ENCODE data around the gene ASB14. TPM values are rescaled to one million over a fixed set of nuclear protein-coding genes. Genes with fewer than 3 reads are reported as not detected.

ASB14 gene
- polyA plus RNA-seq, 3 donors = not detected

- TF ChIP-seq CTCF (IDR thresholded peaks at IDR 0.05) = no peak
- Histone ChIP-seq H3K9ac (ENCODE audit: insufficient read depth, low read length, poor library complexity, severe bottlenecking) (no peak overlapping the region), H3K9me3 (replicated peaks in 1 of 2; ENCODE audit: control insufficient read depth in 1 of 2, insufficient read depth in 1 of 2, low read length in 2 of 2) (no peaks in the 10 kb centered on the region), H3K27ac (ENCODE audit: low read depth in 1 of 2, low read length in 2 of 2) (no peak overlapping the region), H4K20me1 (ENCODE audit: insufficient read depth, low read length) (no peaks in the 10 kb centered on the region), H3K27me3 (ENCODE audit: control insufficient read depth in 2 of 2, insufficient read depth in 2 of 2, low read length in 2 of 2) (no peaks in the 10 kb centered on the region), H2AFZ (ENCODE audit: insufficient read depth, low read depth, low read length, poor library complexity, severe bottlenecking) (no peak overlapping the region), H3K79me2 (ENCODE audit: insufficient read depth, low read length) (peaks cover 4% of the 10 kb centered on the region), H3K4me3 (replicated peaks in 1 of 3; ENCODE audit: low read depth in 2 of 3, low read length in 3 of 3) (no peak overlapping the region), H3K4me2 (replicated peaks; ENCODE audit: extremely low read depth, low read length, poor library complexity, severe bottlenecking) (no peak overlapping the region), H3K36me3 (replicated peaks in 1 of 2; ENCODE audit: control insufficient read depth in 1 of 2, insufficient read depth in 2 of 2, low read length in 2 of 2) (peaks cover 84 to 100% of the 10 kb centered on the region in 2 donors), H3K4me1 (ENCODE audit: control insufficient read depth in 1 of 2, insufficient read depth in 2 of 2, low read length in 2 of 2) (no peaks in the 10 kb centered on the region)
- Mint-ChIP-seq H3K9me3 (no peaks in the 10 kb centered on the region), H3K27ac (peak overlapping the region in 2 of 7 donors; percentile 3 to 6), H3K4me1 (no peaks in the 10 kb centered on the region), H3K36me3 (peaks cover 75 to 90% of the 10 kb centered on the region in 2 donors), H3K4me3 (no peak overlapping the region), H3K27me3 (ENCODE audit: low read depth in 3 of 3) (no peaks in the 10 kb centered on the region)
- WGBS (ENCODE audit: insufficient coverage) = no CpG with 5 or more reads among the region's 2 CpGs
- no peak for DNase-seq
- intact Hi-C loops (cut with micrococcal nuclease) = no loop called here
These were observed 47.5 kb downstream of the ASB14 start for GRCh38 chr3:57244946-57245345.

- H3K9ac ChIP-seq (ENCODE audit: insufficient read depth, low read length, poor library complexity, severe bottlenecking) = no peak overlapping the region
- peaks cover 28% of the 10 kb centered on the region for H4K20me1 ChIP-seq (ENCODE audit: insufficient read depth, low read length)
- peaks cover 20 to 32% of the 10 kb centered on the region in 2 donors for H3K36me3 Mint-ChIP-seq
- H3K9me3 ChIP-seq (replicated peaks in 1 of 2; ENCODE audit: control insufficient read depth in 1 of 2, insufficient read depth in 1 of 2, low read length in 2 of 2) = peaks cover 0 to 5% of the 10 kb centered on the region in 2 donors
- no peaks in the 10 kb centered on the region for H3K27me3 Mint-ChIP-seq (ENCODE audit: low read depth in 3 of 3)
- H3K79me2 ChIP-seq (ENCODE audit: insufficient read depth, low read length) = peaks cover 81% of the 10 kb centered on the region
- no peak for DNase-seq
- H3K4me1 Mint-ChIP-seq = peaks cover 21% of the 10 kb centered on the region
- H3K27ac Mint-ChIP-seq = peak overlapping the region in 1 of 7 donors; percentile 63
- H3K9me3 Mint-ChIP-seq = peaks cover 0 to 3% (median 2%) of the 10 kb centered on the region in 7 donors
- H2AFZ ChIP-seq (ENCODE audit: insufficient read depth, low read depth, low read length, poor library complexity, severe bottlenecking) = no peak overlapping the region
- H3K4me3 Mint-ChIP-seq = no peak overlapping the region
- H3K27me3 ChIP-seq (ENCODE audit: control insufficient read depth in 2 of 2, insufficient read depth in 2 of 2, low read length in 2 of 2) = no peaks in the 10 kb centered on the region
- no peak overlapping the region for H3K4me3 ChIP-seq (replicated peaks in 1 of 3; ENCODE audit: low read depth in 2 of 3, low read length in 3 of 3)
- intact Hi-C loops (cut with micrococcal nuclease) = no loop called here
- 100% methylated on average over 1 of the region's 13 CpGs for WGBS (ENCODE audit: insufficient coverage)
- peak overlapping the region in 1 of 2 donors; percentile 20 for H3K27ac ChIP-seq (ENCODE audit: low read depth in 1 of 2, low read length in 2 of 2)
- H3K4me1 ChIP-seq (ENCODE audit: control insufficient read depth in 1 of 2, insufficient read depth in 2 of 2, low read length in 2 of 2) = peaks cover 2 to 18% of the 10 kb centered on the region in 2 donors
- no peak for TF ChIP-seq CTCF (IDR thresholded peaks at IDR 0.05)
- H3K36me3 ChIP-seq (replicated peaks in 1 of 2; ENCODE audit: control insufficient read depth in 1 of 2, insufficient read depth in 2 of 2, low read length in 2 of 2) = peaks cover 31 to 37% of the 10 kb centered on the region in 2 donors
- no peak overlapping the region for H3K4me2 ChIP-seq (replicated peaks; ENCODE audit: extremely low read depth, low read length, poor library complexity, severe bottlenecking)
These were observed 57.6 kb downstream of the ASB14 start for GRCh38 chr3:57234613-57235575.
